Endodermal cell (in vitro differentiated cells): ENCODE results near the gene DYNLL1. TPM values are rescaled to one million over a fixed set of nuclear protein-coding genes. Genes with fewer than 3 reads are reported as not detected.

ENCODE experiments used
- DNase-seq: peaks from one replicate; pipeline ENCODE4 v3.0.0-alpha.2; 2017
- H3K27ac ChIP-seq: 2 replicates; pipeline ENCODE4 v1.5.1; 2013; ENCODE audit warnings: mild to moderate bottlenecking, low read depth, low read length, moderate library complexity
- H3K27me3 ChIP-seq: 2 replicates; pipeline ENCODE4 v1.6.1; 2013; ENCODE audit warnings: mild to moderate bottlenecking, low read length, moderate library complexity; ENCODE audit not compliant: insufficient read depth, control insufficient read depth, poor library complexity, severe bottlenecking
- H3K36me3 ChIP-seq: 2 replicates; pipeline ENCODE4 v1.7.0; 2013; ENCODE audit warnings: mild to moderate bottlenecking, low read length, moderate library complexity; ENCODE audit not compliant: control insufficient read depth, insufficient read depth
- H3K4me1 ChIP-seq: one replicate; pipeline ENCODE4 v1.7.0; 2013; ENCODE audit warnings: low read length; ENCODE audit not compliant: control insufficient read depth, insufficient read depth
- H3K4me3 ChIP-seq: 2 replicates; pipeline ENCODE4 v1.5.1; 2013; ENCODE audit warnings: mild to moderate bottlenecking, low read length, moderate library complexity
- H3K9ac ChIP-seq: 2 replicates; pipeline ENCODE4 v1.6.1; 2013; ENCODE audit warnings: mild to moderate bottlenecking, low read length, moderate library complexity; ENCODE audit not compliant: poor library complexity, severe bottlenecking; ENCODE audit errors: extremely low read depth
- H3K9me3 ChIP-seq: 2 replicates; pipeline ENCODE4 v1.6.1; 2013; ENCODE audit warnings: mild to moderate bottlenecking, low read length, moderate library complexity; ENCODE audit not compliant: control insufficient read depth
- H3K27ac Mint-ChIP-seq: 2 replicates; pipeline ENCODE4 v1.8.0; 2020; ENCODE audit warnings: mixed read lengths
- H3K27me3 Mint-ChIP-seq: 2 replicates; pipeline ENCODE4 v1.8.0; 2021; ENCODE audit warnings: mild to moderate bottlenecking, mixed read lengths; ENCODE audit not compliant: insufficient read depth
- H3K36me3 Mint-ChIP-seq: 2 replicates; pipeline ENCODE4 v1.8.0; 2020; ENCODE audit warnings: low read depth, mixed read lengths
- H3K4me1 Mint-ChIP-seq: 2 replicates; pipeline ENCODE4 v1.8.0; 2020; ENCODE audit warnings: mixed read lengths
- H3K4me3 Mint-ChIP-seq: 2 replicates; pipeline ENCODE4 v1.8.0; 2020; ENCODE audit warnings: mild to moderate bottlenecking, moderate library complexity, mixed read lengths
- H3K9me3 Mint-ChIP-seq: 2 replicates; pipeline ENCODE4 v1.8.0; 2020; ENCODE audit warnings: mild to moderate bottlenecking, mixed read lengths
- CTCF ChIP-seq: fragments of 200-600 bp; sonication (generic); conservative IDR thresholded peaks from 2 replicates; pipeline ENCODE4 v1.5.0; 2021; ENCODE audit warnings: antibody characterized with exemption, mild to moderate bottlenecking
- WGBS, 2 experiments: methylation state at CpG; one replicate each; pipeline versions ENCODE4 v1.1.5 to v1.1.7; 2013; ENCODE audit warnings: missing lambda C conversion rate in 2 of 2, mixed read lengths in 1 of 2; ENCODE audit not compliant: insufficient coverage in 1 of 2, insufficient read length in 1 of 2; 5-methylcytosine and 5-hydroxymethylcytosine counted together
- total RNA-seq, 2 donors: library from RNA; stranded (reverse); fragmentation: NEBNext Ultra II Directional in 1 of 2; extraction: Animal tissue kit (Norgen Biotek cat#: 25700) in 1 of 2; gene quantifications; 2 replicates in 1 of 2; 3 replicates in 1 of 2; pipeline ENCODE4 v1.2.1, GENCODE V29; 2021

The DYNLL1 gene
- total RNA-seq, 2 donors from 2014 or later = 326 to 424 TPM

GRCh38 chr12:120542166-120542565 lies 46.3 kb downstream of the DYNLL1 start:
- H3K4me1 Mint-ChIP-seq = peaks cover 18% of the 10 kb centered on the region

GRCh38 chr12:120544691-120545090 lies 48.8 kb downstream of the DYNLL1 start:
- no peak overlapping the region for H3K4me3 Mint-ChIP-seq
- H3K9me3 ChIP-seq = no peaks in the 10 kb centered on the region
- no peaks in the 10 kb centered on the region for H3K27me3 Mint-ChIP-seq
- no peak for TF ChIP-seq CTCF
- no peak overlapping the region for H3K4me3 ChIP-seq
- WGBS, 2 experiments = 100% methylated on average over 2 of the region's 3 CpGs; no CpG with 5 or more reads in 1 of the 2 experiments
- H3K36me3 Mint-ChIP-seq = peaks cover 31% of the 10 kb centered on the region
- no peak for DNase-seq
- no peaks in the 10 kb centered on the region for H3K27me3 ChIP-seq
- no peak overlapping the region for H3K9ac ChIP-seq
- H3K36me3 ChIP-seq = peaks cover 71% of the 10 kb centered on the region
- peaks cover 4% of the 10 kb centered on the region for H3K4me1 ChIP-seq
- H3K9me3 Mint-ChIP-seq = no peaks in the 10 kb centered on the region
- peaks cover 6% of the 10 kb centered on the region for H3K4me1 Mint-ChIP-seq
- no peak overlapping the region for H3K27ac ChIP-seq
- H3K27ac Mint-ChIP-seq = no peak overlapping the region

More at GRCh38 chr12:120542166-120542565, 46.3 kb downstream of the DYNLL1 start:
- Mint-ChIP-seq H3K9me3 (no peaks in the 10 kb centered on the region), H3K27ac (no peak overlapping the region), H3K4me3 (no peak overlapping the region), H3K27me3 (no peaks in the 10 kb centered on the region), H3K36me3 (peaks cover 43% of the 10 kb centered on the region)
- 93 to 98% methylated on average over 4 to 5 of the region's 5 CpGs for WGBS, 2 experiments
- Histone ChIP-seq H3K4me3 (no peak overlapping the region), H3K9me3 (no peaks in the 10 kb centered on the region), H3K27ac (no peak overlapping the region), H3K36me3 (peaks cover 74% of the 10 kb centered on the region), H3K9ac (no peak overlapping the region), H3K27me3 (no peaks in the 10 kb centered on the region), H3K4me1 (peaks cover 10% of the 10 kb centered on the region)
- DNase-seq = no peak
- no peak for TF ChIP-seq CTCF

GRCh38 chr12:120546050-120546386 lies 50.1 kb downstream of the DYNLL1 start:
- Histone ChIP-seq H3K4me1 (peaks cover 4% of the 10 kb centered on the region), H3K4me3 (no peak overlapping the region), H3K27ac (no peak overlapping the region), H3K36me3 (peaks cover 66% of the 10 kb centered on the region), H3K27me3 (no peaks in the 10 kb centered on the region), H3K9ac (no peak overlapping the region), H3K9me3 (no peaks in the 10 kb centered on the region)
- no peak overlapping the region for H3K27ac Mint-ChIP-seq
- H3K9me3 Mint-ChIP-seq = no peaks in the 10 kb centered on the region
- peaks cover 23% of the 10 kb centered on the region for H3K36me3 Mint-ChIP-seq
- no peak for TF ChIP-seq CTCF
- H3K4me3 Mint-ChIP-seq = no peak overlapping the region
- H3K4me1 Mint-ChIP-seq = peaks cover 6% of the 10 kb centered on the region
- H3K27me3 Mint-ChIP-seq = no peaks in the 10 kb centered on the region
- no peak for DNase-seq
- 94 to 100% methylated on average over 1 to 3 of the region's 3 CpGs for WGBS, 2 experiments

Other genes starting within 250 kb of the DYNLL1 start
- gene PXN, start 230.4 kb upstream of the DYNLL1 start, total RNA-seq = 10 to 100 TPM; 58.4 to 92.7 TPM
- gene RNU4-2, start 204.2 kb upstream of the DYNLL1 start, total RNA-seq = 1,000 to 10,000 TPM; 4,079 to 4,491 TPM
- 1,000 to 10,000 TPM; 4,032 to 4,837 TPM for gene RNU4-1, start 202.9 kb upstream of the DYNLL1 start, total RNA-seq
- gene SIRT4, start 193.8 kb upstream of the DYNLL1 start, total RNA-seq = 1 to 10 TPM; 2.3 to 2.7 TPM
- not detected for gene PLA2G1B, start 168.3 kb upstream of the DYNLL1 start, total RNA-seq
- 100 to 1,000 TPM in 1 of 2 donors, 10 to 100 TPM in 1; 92.8 to 105 TPM for gene MSI1, start 126.9 kb upstream of the DYNLL1 start, total RNA-seq
- 100 to 1,000 TPM; 344 to 354 TPM for gene COX6A1, start 58.0 kb upstream of the DYNLL1 start, total RNA-seq
- 10 to 100 TPM; 31.6 to 34.8 TPM for gene TRIAP1, start 49.7 kb upstream of the DYNLL1 start, total RNA-seq
- 10 to 100 TPM; 24.5 to 33.2 TPM for gene GATC, start 49.7 kb upstream of the DYNLL1 start, total RNA-seq
- gene SRSF9, start 26.4 kb upstream of the DYNLL1 start, total RNA-seq = 100 to 1,000 TPM; 291 to 324 TPM
- gene COQ5, start 33.0 kb downstream of the DYNLL1 start, total RNA-seq = 10 to 100 TPM; 35.5 to 55.1 TPM
- gene RNF10, start 38.2 kb downstream of the DYNLL1 start, total RNA-seq = 100 to 1,000 TPM; 167 to 182 TPM
- 10 to 100 TPM; 52.5 to 53.0 TPM for gene POP5, start 85.3 kb downstream of the DYNLL1 start, total RNA-seq
- gene CABP1, start 144.5 kb downstream of the DYNLL1 start, total RNA-seq = under 1 TPM; 0.29 to 0.86 TPM
- 100 to 1,000 TPM; 188 to 195 TPM for gene MLEC, start 191.0 kb downstream of the DYNLL1 start, total RNA-seq
- gene UNC119B, start 214.3 kb downstream of the DYNLL1 start, total RNA-seq = 10 to 100 TPM; 52.8 to 60.7 TPM
- 1 to 10 TPM; 8.0 to 9.2 TPM for gene ACADS, start 229.7 kb downstream of the DYNLL1 start, total RNA-seq